Measurements from ENCODE around the gene GNG7. TPM values are rescaled to one million over a fixed set of nuclear protein-coding genes. Genes with fewer than 3 reads are reported as not detected.
A peak's percentile ranks its signal among the peaks of the same experiment; 100 is the strongest.

Gene GNG7
- total and polyA plus RNA-seq, 4 donors: 0.75 to 6.0 (median 2.1) TPM

DNA sequence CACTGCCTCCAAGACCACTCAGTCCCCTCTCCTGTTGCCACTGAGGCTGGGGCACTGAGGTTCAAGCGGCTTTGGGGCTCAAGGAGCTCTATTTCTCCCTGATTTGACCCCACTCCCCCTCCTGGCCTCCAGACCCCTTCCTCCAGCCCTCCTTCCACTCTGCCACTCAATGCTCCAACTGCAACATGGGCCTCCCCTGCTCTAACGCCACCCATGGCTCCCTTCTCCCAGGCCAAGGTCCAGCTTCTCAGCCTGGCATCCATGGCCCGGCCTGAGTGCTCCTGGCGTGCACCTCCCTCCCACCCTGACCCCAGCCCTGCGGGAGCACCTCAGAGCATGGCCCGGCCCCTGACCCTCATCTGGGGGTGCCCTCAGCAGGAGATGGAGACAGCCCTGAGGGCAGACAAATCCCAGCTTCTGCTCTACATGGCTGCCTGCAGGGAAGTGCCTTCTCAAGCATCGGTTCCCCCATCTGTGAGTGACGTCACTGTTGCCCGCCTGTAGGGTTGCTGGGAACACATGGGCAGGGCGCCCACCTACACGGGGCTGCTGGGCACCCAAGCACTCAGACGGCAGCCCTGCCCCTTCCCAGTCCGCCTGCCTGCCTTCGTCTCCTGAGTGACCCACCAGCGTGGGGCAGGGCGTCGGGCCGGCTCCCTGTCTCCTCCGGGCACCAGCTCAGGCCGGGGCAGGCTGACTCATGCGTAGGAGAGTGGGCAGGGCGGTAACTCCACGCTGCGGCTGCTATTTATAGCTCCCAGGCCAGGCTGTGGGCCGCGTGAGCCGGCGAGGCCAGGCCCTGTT, 20.2 kb upstream of the GNG7 start:
- ATAC-seq (ENCODE audit: low FRiP score): peak; percentile 86
- H3K9me3 ChIP-seq (ENCODE audit: control insufficient read depth, low read length): no peaks in the 10 kb centered on the region
- whole genome bisulfite sequencing, 2 donors: 21 to 23% methylated on average over 28 of the region's 28 CpGs
- peak; percentile 90 to 94 for DNase-seq
- H3K4me1 ChIP-seq (ENCODE audit: control insufficient read depth in 1 of 2, insufficient read depth in 2 of 2, low read length in 2 of 2): no peaks in the 10 kb centered on the region
- no peaks in the 10 kb centered on the region for H3K36me3 ChIP-seq (ENCODE audit: control insufficient read depth in 1 of 2, insufficient read depth in 2 of 2, low read length in 1 of 2)
- no peaks in the 10 kb centered on the region for H3K27me3 ChIP-seq (ENCODE audit: control insufficient read depth in 1 of 2, insufficient read depth in 2 of 2, low read length in 1 of 2)
- H3K27ac ChIP-seq (ENCODE audit: low read depth in 1 of 2, low read length in 2 of 2): no peak overlapping the region
- intact Hi-C loops (cut with DNase I): no loop called here
- H3K4me3 ChIP-seq (ENCODE audit: low read length in 2 of 2): no peak overlapping the region

DNA sequence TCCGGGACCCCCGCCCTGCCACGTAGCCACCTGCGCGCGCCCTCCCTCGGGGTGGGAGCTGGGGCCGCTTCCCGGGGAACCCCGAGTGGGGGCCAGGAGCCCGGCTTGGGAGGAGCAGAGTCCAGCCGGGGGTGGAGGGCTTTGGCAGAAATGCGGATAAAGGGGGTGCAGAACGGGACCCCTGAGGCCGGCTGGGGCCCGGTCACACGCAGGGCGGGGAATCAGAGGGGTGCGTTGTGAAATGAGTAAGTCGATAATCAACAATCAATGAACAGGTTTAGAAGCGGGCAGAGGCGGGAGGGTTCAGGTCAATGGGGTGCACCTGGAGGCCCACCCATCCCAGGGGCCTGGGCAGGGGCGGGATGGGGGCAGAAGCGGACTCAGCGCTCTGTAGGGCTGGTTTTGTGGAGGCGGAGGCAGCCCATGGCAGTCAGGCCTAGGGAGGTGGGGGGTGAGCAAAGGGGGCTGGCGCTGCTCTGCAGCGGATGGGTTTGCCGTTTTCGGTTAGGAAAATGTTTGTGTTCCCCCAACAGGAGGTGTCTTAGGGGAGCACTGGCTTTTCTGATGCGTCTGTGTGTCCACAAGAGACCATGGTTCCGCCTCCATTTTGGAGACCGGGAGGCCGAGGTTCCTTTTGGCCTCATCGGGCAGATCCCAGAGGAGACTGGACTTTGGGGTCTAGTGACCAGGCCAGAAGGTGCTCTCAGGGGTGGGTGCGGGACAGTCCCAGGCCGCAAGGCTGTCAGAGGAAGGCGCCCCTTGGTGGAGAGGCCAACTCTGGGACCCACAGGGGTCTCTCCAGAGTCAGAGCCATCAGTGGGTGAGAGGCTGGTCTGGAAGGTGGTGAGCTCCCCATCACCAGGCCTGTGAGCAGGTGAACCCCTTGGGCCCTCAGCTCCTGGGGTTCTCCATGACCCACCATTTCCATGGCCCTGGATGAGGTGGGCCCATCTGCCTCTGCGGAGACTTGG, 19.4 kb upstream of the GNG7 start:
- Histone ChIP-seq H3K4me1 (ENCODE audit: control insufficient read depth in 1 of 2, insufficient read depth in 2 of 2, low read length in 2 of 2) (no peaks in the 10 kb centered on the region), H3K9me3 (ENCODE audit: control insufficient read depth, low read length) (no peaks in the 10 kb centered on the region), H3K36me3 (ENCODE audit: control insufficient read depth in 1 of 2, insufficient read depth in 2 of 2, low read length in 1 of 2) (no peaks in the 10 kb centered on the region), H3K4me3 (ENCODE audit: low read length in 2 of 2) (no peak overlapping the region), H3K27ac (ENCODE audit: low read depth in 1 of 2, low read length in 2 of 2) (no peak overlapping the region), H3K27me3 (ENCODE audit: control insufficient read depth in 1 of 2, insufficient read depth in 2 of 2, low read length in 1 of 2) (no peaks in the 10 kb centered on the region)
- no peak for ATAC-seq (ENCODE audit: low FRiP score)
- DNase-seq: no peak
- WGBS, 2 donors: 39 to 40% methylated on average over 39 of the region's 39 CpGs
- intact Hi-C loops (cut with DNase I): no loop called here

DNA sequence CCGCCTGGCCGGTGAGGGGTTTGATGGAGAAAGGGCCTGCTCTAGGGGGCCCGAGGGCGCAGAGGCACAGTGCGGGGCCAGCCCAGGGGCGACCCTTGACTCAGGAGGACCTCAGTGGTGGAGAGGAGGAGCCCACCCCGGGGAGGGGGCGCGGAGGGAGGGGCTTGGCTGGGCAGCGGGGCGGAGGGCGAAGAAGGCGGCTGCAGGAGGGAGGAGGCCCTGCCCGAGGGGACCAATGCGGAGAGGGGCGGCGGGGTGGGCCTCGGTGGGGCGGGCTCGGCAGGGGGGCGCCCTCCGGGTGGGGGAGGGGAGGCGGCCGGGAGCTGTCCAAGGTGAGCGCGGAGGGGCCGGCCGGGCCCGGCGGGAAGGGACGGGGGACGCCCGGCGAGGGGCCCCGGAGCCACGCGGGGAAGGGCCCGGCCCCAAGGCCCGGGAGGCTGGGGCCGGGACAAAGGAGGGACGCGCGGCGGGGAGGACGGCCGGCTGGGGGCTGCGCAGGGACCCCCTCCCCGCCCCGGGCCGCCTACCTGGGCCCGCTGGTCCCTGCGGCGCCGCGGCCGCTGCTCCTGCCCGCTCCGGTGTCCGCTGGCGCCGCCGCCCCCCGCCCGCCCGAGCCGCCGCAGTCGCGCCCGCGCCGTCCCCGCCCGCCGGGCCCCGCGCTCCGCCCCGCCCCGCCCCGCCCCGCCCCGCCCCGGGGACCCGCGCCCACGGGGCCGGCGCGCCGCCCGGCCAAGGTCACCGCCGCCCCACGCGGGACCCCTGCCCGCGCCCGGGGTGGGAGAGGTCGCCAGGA, 18.5 kb upstream of the GNG7 start, which contains the start of gene DIRAS1:
Gene DIRAS1, minus strand, starts transcription at position 596 of the 793 bp plus-strand sequence. CDS start 3,566 bp downstream, outside the sequence.
- Histone ChIP-seq H3K27me3 (ENCODE audit: control insufficient read depth in 1 of 2, insufficient read depth in 2 of 2, low read length in 1 of 2) (no peaks in the 10 kb centered on the region), H3K4me3 (ENCODE audit: low read length in 2 of 2) (no peak within 1 kb of the TSS), H3K27ac (ENCODE audit: low read depth in 1 of 2, low read length in 2 of 2) (no peak within 1 kb of the TSS), H3K9me3 (ENCODE audit: control insufficient read depth, low read length) (no peaks in the 10 kb centered on the region), H3K4me1 (ENCODE audit: control insufficient read depth in 1 of 2, insufficient read depth in 2 of 2, low read length in 2 of 2) (no peaks in the 10 kb centered on the region), H3K36me3 (ENCODE audit: control insufficient read depth in 1 of 2, insufficient read depth in 2 of 2, low read length in 1 of 2) (no peaks in the 10 kb centered on the region)
- intact Hi-C loops (cut with DNase I): no loop called here
- ATAC-seq (ENCODE audit: low FRiP score): no peak
- WGBS, 2 donors: 1% methylated on average over 41 to 100 of the region's 100 CpGs
- DNase-seq: no peak

DNA sequence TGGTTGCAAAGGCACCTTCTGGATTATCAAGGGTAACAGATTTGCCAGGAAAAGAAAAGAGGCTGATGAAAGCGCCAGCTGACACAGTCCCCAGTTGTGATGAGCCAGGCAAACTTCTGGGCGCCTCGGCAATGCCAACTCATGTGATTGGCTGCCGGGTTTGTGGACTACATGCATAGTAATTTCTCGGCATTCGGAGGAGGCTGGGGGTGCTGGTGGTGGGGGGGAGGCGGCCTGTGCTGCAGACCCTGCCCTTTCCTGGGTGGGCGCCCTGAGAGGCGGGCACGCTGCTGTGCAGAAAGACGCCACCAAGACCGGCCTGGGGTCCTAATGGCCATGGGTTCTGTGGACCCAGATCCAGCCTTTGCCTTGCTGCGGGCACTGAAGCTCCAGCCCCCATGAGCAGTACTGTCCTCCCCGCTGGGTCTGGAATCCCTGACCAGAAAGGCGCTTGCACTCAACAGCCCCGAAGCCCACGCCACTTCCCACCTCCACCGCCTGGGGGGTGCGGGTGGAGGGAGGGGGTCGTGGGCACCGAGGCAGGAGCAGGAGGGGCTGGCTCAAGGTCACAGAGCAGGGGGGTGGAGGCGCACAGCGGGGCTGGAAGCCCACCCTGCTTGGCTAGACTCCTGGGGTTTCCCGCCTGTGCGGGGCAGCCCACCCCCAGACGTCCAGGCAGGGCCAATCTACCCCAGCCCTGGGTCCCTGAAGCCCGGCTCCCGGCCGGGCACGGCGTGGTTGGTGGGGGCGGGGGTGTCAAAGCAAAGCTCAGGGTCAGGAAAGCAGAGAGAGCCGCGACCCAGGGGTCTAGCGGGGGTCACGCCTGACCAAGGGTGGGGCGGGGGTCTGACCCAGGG, 17.7 kb upstream of the GNG7 start:
- no peak for DNase-seq
- Histone ChIP-seq H3K9me3 (ENCODE audit: control insufficient read depth, low read length) (peaks cover 4% of the 10 kb centered on the region), H3K27me3 (ENCODE audit: control insufficient read depth in 1 of 2, insufficient read depth in 2 of 2, low read length in 1 of 2) (peaks cover 0 to 3% of the 10 kb centered on the region in 2 donors), H3K4me3 (ENCODE audit: low read length in 2 of 2) (no peak overlapping the region), H3K36me3 (ENCODE audit: control insufficient read depth in 1 of 2, insufficient read depth in 2 of 2, low read length in 1 of 2) (no peaks in the 10 kb centered on the region), H3K27ac (ENCODE audit: low read depth in 1 of 2, low read length in 2 of 2) (no peak overlapping the region), H3K4me1 (ENCODE audit: control insufficient read depth in 1 of 2, insufficient read depth in 2 of 2, low read length in 2 of 2) (no peaks in the 10 kb centered on the region)
- intact Hi-C loops (cut with DNase I): no loop called here
- 7% methylated on average over 32 to 37 of the region's 37 CpGs for WGBS, 2 donors
- ATAC-seq (ENCODE audit: low FRiP score): no peak

DNA sequence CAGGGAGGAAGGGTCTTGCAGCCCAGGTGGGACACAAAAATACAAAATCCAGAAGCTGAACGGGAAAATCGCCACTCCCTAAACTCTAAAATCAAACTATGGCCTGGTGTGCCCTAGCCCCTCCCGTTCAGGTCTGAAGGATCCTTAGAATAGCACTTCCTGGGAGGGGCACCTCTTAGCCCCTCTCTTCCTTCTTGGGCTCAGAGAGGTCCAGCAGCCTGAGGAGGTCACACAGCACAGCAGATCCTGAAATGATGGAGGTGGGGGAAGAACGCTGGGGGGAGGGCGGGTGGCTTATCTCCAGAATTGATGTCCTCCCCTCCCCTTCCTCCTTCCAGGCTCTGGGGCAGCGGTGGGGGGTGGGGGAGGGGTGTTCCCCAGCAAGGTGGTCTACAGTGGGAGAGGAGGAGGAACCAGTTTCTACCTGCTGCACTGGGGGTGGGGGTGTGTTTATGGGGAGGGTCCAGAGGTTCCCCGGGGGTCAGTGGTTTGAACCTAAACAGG, 16.8 kb upstream of the GNG7 start:
- Histone ChIP-seq H3K4me1 (ENCODE audit: control insufficient read depth in 1 of 2, insufficient read depth in 2 of 2, low read length in 2 of 2) (no peaks in the 10 kb centered on the region), H3K4me3 (ENCODE audit: low read length in 2 of 2) (no peak overlapping the region), H3K9me3 (ENCODE audit: control insufficient read depth, low read length) (peaks cover 5% of the 10 kb centered on the region), H3K27me3 (ENCODE audit: control insufficient read depth in 1 of 2, insufficient read depth in 2 of 2, low read length in 1 of 2) (peaks cover 0 to 4% of the 10 kb centered on the region in 2 donors), H3K27ac (ENCODE audit: low read depth in 1 of 2, low read length in 2 of 2) (no peak overlapping the region), H3K36me3 (ENCODE audit: control insufficient read depth in 1 of 2, insufficient read depth in 2 of 2, low read length in 1 of 2) (no peaks in the 10 kb centered on the region)
- intact Hi-C loops (cut with DNase I): no loop called here
- DNase-seq (no peak), ATAC-seq (ENCODE audit: low FRiP score) (no peak)
- 66 to 76% methylated on average over 6 to 7 of the region's 7 CpGs for WGBS, 2 donors

DNA sequence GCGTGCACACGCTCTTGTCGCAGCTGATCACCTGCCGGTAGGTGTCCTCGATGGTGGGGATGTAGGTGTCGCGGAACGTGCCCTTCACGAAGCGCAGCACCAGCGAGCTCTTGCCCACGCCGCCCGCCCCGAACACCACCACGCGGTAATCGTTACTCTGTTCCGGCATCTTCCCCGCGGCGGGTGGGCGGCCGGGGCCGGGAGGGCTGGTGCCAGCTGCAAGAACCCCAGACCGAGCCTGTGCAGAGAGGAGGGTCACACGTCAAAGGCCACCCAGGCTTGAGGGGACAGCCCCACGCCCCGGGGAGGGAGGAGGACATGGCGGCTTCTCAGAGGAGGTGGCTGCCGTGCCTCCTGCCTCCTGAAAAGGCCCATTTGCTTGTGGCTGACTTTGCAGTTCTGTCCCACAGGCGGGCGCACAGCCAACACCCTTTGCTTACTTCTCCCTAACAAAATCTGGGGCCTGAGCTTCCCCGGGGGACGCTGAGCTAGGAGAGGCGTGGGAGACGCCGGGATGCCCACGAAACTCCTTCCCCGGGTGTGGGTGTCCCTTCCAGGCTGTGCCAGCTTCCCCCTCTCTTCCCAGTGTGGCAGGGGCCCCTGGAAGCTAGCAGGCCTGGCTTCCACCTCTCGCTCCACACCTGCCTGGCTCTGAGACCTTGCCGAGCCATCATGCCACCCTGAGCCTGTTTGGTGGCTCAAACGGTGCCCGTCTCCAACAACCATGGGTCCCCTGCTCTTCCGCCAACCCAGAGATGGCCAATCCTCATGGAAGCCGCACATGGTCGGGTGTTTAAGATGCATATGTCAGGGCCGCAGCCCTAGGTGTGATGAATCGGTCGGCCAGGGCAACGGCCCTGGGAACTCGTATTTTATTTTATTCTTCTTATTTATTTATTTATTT, 15.4 kb upstream of the GNG7 start:
- Histone ChIP-seq H3K4me3 (ENCODE audit: low read length in 2 of 2) (no peak overlapping the region), H3K4me1 (ENCODE audit: control insufficient read depth in 1 of 2, insufficient read depth in 2 of 2, low read length in 2 of 2) (no peaks in the 10 kb centered on the region), H3K9me3 (ENCODE audit: control insufficient read depth, low read length) (peaks cover 5% of the 10 kb centered on the region), H3K36me3 (ENCODE audit: control insufficient read depth in 1 of 2, insufficient read depth in 2 of 2, low read length in 1 of 2) (no peaks in the 10 kb centered on the region), H3K27ac (ENCODE audit: low read depth in 1 of 2, low read length in 2 of 2) (no peak overlapping the region), H3K27me3 (ENCODE audit: control insufficient read depth in 1 of 2, insufficient read depth in 2 of 2, low read length in 1 of 2) (peaks cover 0 to 4% of the 10 kb centered on the region in 2 donors)
- no peak for ATAC-seq (ENCODE audit: low FRiP score)
- intact Hi-C loops (cut with DNase I): no loop called here
- 86 to 88% methylated on average over 50 to 52 of the region's 52 CpGs for WGBS, 2 donors
- no peak for DNase-seq

All from aorta (tissue), 5 donors.